Stimulated activated CD8-positive, alpha-beta memory T cell treated with anti-CD3 and anti-CD28 coated beads, Interleukin-7, amount 100 ng/mL, for 1 hour (primary cell): ENCODE measurements around the gene SPIN2A.
"Not testable (repeated sequence)": the region's sequence is repeated elsewhere in the genome, so short reads cannot be mapped to it uniquely, and the experiment has no call there.

Experiments
- DNase-seq, 2 donors: peaks; one replicate each; pipeline ENCODE4 v3.0.0-alpha.2; 2020; ENCODE audit warnings: low read depth in 2 of 2

Gene SPIN2A

GRCh38 chrX:57137073-57137472 lies at the start of gene SPIN2A:
Gene SPIN2A (minus strand): TSS chrX:57137397. CDS start chrX:57136597, 800 bp downstream.
- DNase-seq = not testable (repeated sequence)

- no peak for DNase-seq
These were observed 41.4 kb upstream of the SPIN2A start for GRCh38 chrX:57178605-57179004.

- DNase-seq = no peak
These were observed 39.9 kb upstream of the SPIN2A start for GRCh38 chrX:57177070-57177469.

- no peak for DNase-seq
These were observed 35.3 kb upstream of the SPIN2A start for GRCh38 chrX:57172544-57172943.

GRCh38 chrX:57156397-57157049 lies 19.3 kb upstream of the SPIN2A start:
- DNase-seq = no peak

GRCh38 chrX:57155171-57155570 lies 18.0 kb upstream of the SPIN2A start:
- DNase-seq = no peak

GRCh38 chrX:57152222-57152621 lies 15.0 kb upstream of the SPIN2A start:
- DNase-seq = not testable (repeated sequence)

GRCh38 chrX:57138674-57139073 lies 1.5 kb upstream of the SPIN2A start:
- DNase-seq = no peak

- no peak for DNase-seq
These were observed 304 bp upstream of the SPIN2A start for GRCh38 chrX:57137501-57137900.

- not testable (repeated sequence) for DNase-seq
These were observed 608 bp downstream of the SPIN2A start for GRCh38 chrX:57136589-57136988.

GRCh38 chrX:57135287-57135686 lies 1.9 kb downstream of the SPIN2A start:
- no peak for DNase-seq

- no peak for DNase-seq
These were observed 2.5 kb downstream of the SPIN2A start for GRCh38 chrX:57134702-57135101.

- DNase-seq = no peak
These were observed 3.5 kb downstream of the SPIN2A start for GRCh38 chrX:57133706-57134105.

GRCh38 chrX:57133284-57133683 lies 3.9 kb downstream of the SPIN2A start:
- not testable (repeated sequence) for DNase-seq

GRCh38 chrX:57132046-57132445 lies 5.2 kb downstream of the SPIN2A start:
- no peak for DNase-seq

GRCh38 chrX:57121816-57122215 lies 15.4 kb downstream of the SPIN2A start:
- no peak for DNase-seq

- peak; percentile 44 to 59 for DNase-seq
These were observed 15.9 kb downstream of the SPIN2A start, which contains the start of gene SPIN2B for GRCh38 chrX:57121162-57121755. Gene SPIN2B (minus strand): TSS chrX:57121548.

- not testable (repeated sequence) for DNase-seq
These were observed 16.5 kb downstream of the SPIN2A start for GRCh38 chrX:57120619-57121161.

GRCh38 chrX:57119416-57119815 lies 17.8 kb downstream of the SPIN2A start:
- no peak for DNase-seq

GRCh38 chrX:57117566-57117965 lies 19.6 kb downstream of the SPIN2A start:
- not testable (repeated sequence) for DNase-seq

- DNase-seq = no peak
These were observed 32.2 kb downstream of the SPIN2A start for GRCh38 chrX:57104921-57105398.

GRCh38 chrX:57104406-57104805 lies 32.8 kb downstream of the SPIN2A start:
- DNase-seq = no peak

- DNase-seq = no peak
These were observed 33.7 kb downstream of the SPIN2A start for GRCh38 chrX:57103489-57103888.
